Activated CD8-positive, alpha-beta memory T cell treated with anti-CD3 and anti-CD28 coated beads, Interleukin-2, amount 10 ng/mL, durations not matched to agents 7 days and 5 days (primary cell): ENCODE results near the gene DCST1. TPM values are rescaled to one million over a fixed set of nuclear protein-coding genes. Genes with fewer than 3 reads are reported as not detected.

ENCODE experiments used
- ATAC-seq: fragments of 150-1000 bp; cut with Tn5 transposase; one replicate; pipeline ENCODE4 v1.10.0; 2021; ENCODE audit warnings: moderate library complexity
- CTCF ChIA-PET: fragments of 350-600 bp; sonication (Branson Sonifier 250); formaldehyde crosslinking; loops from one replicate; lab custom pipeline; 2021; ENCODE audit warnings: antibody characterized with exemption; lab: Charles Lee
- DNase-seq: peaks from one replicate; pipeline ENCODE4 v3.0.0-alpha.2; 2020
- H3K27ac Mint-ChIP-seq: one replicate; pipeline ENCODE4 v1.8.0; 2021; ENCODE audit warnings: mild to moderate bottlenecking, mixed read lengths
- H3K27me3 Mint-ChIP-seq: one replicate; pipeline ENCODE4 v1.8.0; 2021; ENCODE audit warnings: mixed read lengths
- H3K36me3 Mint-ChIP-seq: one replicate; pipeline ENCODE4 v1.8.0; 2021; ENCODE audit warnings: mild to moderate bottlenecking, mixed read lengths
- H3K4me1 Mint-ChIP-seq: one replicate; pipeline ENCODE4 v1.8.0; 2021; ENCODE audit warnings: mixed read lengths
- H3K4me3 Mint-ChIP-seq: one replicate; pipeline ENCODE4 v1.8.0; 2021; ENCODE audit warnings: mild to moderate bottlenecking, moderate library complexity, mixed read lengths
- H3K9me3 Mint-ChIP-seq: one replicate; pipeline ENCODE4 v1.8.0; 2022; ENCODE audit warnings: low read depth, mixed read lengths
- total RNA-seq, 2 experiments: library from RNA; stranded (reverse); gene quantifications; one replicate each; pipeline ENCODE4 v1.2.3, GENCODE V29; 2021

The DCST1 gene
- total RNA-seq, 2 experiments from 2014 or later: not detected

DNA sequence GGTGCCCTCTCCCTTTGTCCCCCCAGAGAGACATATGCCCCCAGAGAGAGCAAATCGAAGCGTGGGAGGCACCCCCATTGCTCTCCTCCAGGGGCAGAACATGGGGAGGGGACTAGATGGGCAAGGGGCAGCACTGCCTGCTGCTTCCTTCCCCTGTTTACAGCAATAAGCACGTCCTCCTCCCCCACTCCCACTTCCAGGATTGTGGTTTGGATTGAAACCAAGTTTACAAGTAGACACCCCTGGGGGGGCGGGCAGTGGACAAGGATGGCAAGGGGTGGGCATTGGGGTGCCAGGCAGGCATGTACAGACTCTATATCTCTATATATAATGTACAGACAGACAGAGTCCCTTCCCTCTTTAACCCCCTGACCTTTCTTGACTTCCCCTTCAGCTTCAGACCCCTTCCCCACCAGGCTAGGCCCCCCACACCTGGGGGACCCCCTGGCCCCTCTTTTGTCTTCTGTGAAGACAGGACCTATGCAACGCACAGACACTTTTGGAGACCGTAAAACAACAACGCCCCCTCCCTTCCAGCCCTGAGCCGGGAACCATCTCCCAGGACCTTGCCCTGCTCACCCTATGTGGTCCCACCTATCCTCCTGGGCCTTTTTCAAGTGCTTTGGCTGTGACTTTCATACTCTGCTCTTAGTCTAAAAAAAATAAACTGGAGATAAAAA is 53.4 kb downstream of the DCST1 start:
- peaks cover 23% of the 10 kb centered on the region for H3K27me3 Mint-ChIP-seq
- CTCF ChIA-PET: interaction anchor here (1.0 to 5.5 kb wide), 12 partner anchors 9 to 107 kb away, joined by 3 to 319 read pairs (median 14); partner anchors contain the start of genes ADAM15, EFNA1, EFNA4 and KRTCAP2
- no peak for ATAC-seq
- H3K9me3 Mint-ChIP-seq: no peaks in the 10 kb centered on the region
- H3K36me3 Mint-ChIP-seq: no peaks in the 10 kb centered on the region
- H3K27ac Mint-ChIP-seq: no peak overlapping the region
- no peak overlapping the region for H3K4me3 Mint-ChIP-seq
- peaks cover 28% of the 10 kb centered on the region for H3K4me1 Mint-ChIP-seq
- no peak for DNase-seq

DNA sequence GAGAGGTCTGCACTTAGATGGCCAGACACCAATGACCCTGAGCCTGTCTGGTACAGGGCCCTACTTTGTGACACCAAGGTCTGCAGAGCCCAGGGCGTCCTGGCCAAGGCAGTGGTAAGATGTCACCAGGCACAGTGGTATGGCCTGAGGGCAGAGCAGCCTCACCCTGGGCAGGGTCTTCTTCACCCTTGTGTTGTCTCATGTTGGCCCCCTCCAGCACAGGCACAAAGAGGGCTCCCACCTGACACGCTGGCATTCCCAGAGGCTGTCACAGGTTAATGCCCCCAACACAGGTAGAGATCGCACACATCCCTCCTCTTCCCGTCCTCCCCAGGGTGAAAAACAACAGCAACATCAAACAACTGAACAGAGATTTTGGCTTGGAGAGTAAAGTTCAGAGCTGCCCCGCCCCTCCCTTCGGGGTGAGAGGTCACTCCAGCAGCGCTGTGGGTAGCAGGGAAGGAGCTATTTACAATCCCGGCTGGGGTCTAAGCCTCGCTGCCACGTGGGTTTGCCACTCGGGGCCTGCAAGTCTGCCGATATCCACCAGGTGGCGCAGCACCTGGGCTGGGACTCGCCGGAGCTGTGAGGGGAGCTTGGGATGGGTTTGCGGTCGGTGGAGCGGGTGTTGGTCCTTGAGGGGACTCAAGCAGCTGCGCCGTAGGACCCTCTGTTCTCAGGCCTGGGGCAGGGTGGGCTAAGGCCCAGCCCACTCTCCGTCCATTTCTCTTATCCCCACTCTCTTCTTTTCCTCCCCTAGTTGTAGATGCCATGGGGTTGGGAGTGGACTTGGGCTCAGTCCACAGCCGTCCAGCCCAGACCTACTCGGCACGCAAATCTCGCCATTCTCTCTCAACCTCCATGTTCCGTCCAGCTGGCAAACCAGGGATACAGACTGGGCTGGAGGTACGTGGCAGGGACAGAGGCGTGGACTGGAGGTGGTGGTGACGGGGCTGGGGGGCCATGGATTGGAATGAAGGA is 57.7 kb downstream of the DCST1 start:
- ATAC-seq (peak; percentile 80), DNase-seq (peak; percentile 84)
- Mint-ChIP-seq H3K27me3 (peaks cover 19% of the 10 kb centered on the region), H3K27ac (no peak overlapping the region), H3K4me3 (no peak overlapping the region), H3K36me3 (no peaks in the 10 kb centered on the region), H3K4me1 (peaks cover 6% of the 10 kb centered on the region), H3K9me3 (no peaks in the 10 kb centered on the region)
- CTCF ChIA-PET: interaction anchor here (0.6 to 6.8 kb wide), 48 partner anchors 8 to 749 kb away, joined by 3 to 295 read pairs (median 5); partner anchors contain the start of genes ADAM15, DPM3, EFNA3 and EFNA4

DNA sequence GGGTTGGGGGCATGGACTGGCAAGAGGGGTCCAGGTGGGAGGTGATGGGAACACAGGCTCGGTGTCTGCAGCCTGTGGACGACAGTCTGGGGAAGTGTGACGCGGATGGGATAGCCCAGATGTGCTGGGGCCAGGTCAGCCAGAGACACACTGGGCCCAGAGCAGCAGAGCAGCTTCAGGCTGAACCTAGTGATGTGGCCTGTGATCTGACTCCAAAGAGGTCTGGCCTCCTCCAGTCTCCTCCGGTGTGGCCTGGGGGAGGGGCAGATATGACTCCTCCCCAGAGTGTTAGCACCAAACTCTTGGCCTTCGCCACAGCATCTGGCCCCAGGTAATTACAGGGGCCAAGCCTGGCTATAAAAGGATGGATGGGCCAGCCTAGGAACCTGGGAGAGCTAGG is 58.5 kb downstream of the DCST1 start:
- Mint-ChIP-seq H3K4me3 (no peak overlapping the region), H3K27ac (no peak overlapping the region)
- CTCF ChIA-PET: interaction anchor here (0.6 to 6.8 kb wide), 34 partner anchors 7 to 748 kb away, joined by 3 to 295 read pairs (median 5); partner anchors contain the start of genes ADAM15, EFNA3, EFNA4 and KRTCAP2

DNA sequence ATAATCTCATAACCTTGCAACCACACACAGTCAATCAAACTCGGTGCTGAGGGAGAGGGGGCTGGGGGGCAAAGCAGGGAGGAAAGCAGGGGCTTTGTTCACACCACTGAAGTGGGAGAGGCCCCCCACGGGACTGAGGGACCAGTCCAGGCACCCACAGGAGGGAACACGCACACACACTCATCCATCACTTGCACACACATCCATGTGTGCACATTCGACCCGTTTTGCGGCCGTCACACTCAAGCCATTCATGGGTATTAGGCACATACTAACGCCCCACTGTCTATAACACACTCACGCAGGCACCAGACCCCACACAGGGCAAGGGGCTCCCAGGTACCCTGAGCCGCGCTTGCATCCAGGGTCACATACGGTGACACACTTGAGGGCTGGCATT is 59.0 kb downstream of the DCST1 start:
- CTCF ChIA-PET: interaction anchor here (1.8 to 6.8 kb wide), 4 partner anchors 22 to 77 kb away, joined by 11 to 295 read pairs (median 22); partner anchors contain the start of genes EFNA4, KRTCAP2, SLC50A1 and TRIM46

More for the DNA sequence above, 58.5 kb downstream of the DCST1 start:
- Mint-ChIP-seq H3K9me3 (no peaks in the 10 kb centered on the region), H3K27me3 (peaks cover 20% of the 10 kb centered on the region), H3K4me1 (peaks cover 6% of the 10 kb centered on the region), H3K36me3 (no peaks in the 10 kb centered on the region)
- DNase-seq (no peak), ATAC-seq (no peak)

DNA sequence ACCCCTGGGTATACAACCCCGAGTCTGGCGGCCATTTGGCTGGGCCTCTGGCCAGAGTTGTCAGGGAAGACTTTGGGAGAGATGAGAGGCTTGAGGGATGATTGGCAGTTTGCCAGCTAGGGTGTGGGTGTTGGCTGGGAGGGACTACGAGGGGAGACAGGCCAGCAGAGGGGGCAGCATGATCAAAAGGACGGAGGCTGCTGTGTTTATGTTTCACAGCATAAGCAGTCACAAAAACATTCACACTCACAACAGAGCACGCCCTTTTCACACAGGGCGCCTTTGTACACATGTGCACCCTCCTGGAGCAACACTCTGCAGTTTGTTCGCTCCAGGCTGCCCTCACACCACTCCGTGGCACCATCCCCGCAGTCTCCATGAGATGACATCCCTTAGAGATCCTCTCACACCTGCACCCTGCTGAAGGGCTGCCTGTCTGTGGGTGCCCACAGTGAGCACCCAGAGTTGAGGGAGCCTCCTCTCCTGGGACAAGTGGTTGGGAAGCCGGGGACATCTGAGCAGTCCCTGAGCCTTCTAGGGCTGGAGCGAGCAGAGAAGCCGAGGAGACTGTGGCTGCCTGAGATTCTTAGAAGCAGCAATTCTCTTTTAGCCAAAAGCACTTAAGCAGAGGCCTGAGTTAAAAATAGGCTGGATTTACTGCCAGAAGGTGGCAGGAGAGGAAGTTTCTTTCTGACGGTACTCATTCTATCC is 60.4 kb downstream of the DCST1 start:
- ATAC-seq (no peak), DNase-seq (no peak)
- Mint-ChIP-seq H3K4me3 (no peak overlapping the region), H3K9me3 (no peaks in the 10 kb centered on the region), H3K27ac (no peak overlapping the region), H3K4me1 (peaks cover 6% of the 10 kb centered on the region), H3K27me3 (peaks cover 20% of the 10 kb centered on the region), H3K36me3 (no peaks in the 10 kb centered on the region)
- CTCF ChIA-PET: interaction anchor here (6.8 kb wide), 2 partner anchors 74 to 76 kb away, joined by 63 to 295 read pairs; partner anchors contain the start of genes KRTCAP2 and TRIM46

More for the DNA sequence above, 59.0 kb downstream of the DCST1 start:
- no peak for DNase-seq
- Mint-ChIP-seq H3K27ac (no peak overlapping the region), H3K9me3 (no peaks in the 10 kb centered on the region), H3K4me1 (peaks cover 6% of the 10 kb centered on the region), H3K4me3 (no peak overlapping the region), H3K36me3 (no peaks in the 10 kb centered on the region), H3K27me3 (peaks cover 20% of the 10 kb centered on the region)
- no peak for ATAC-seq

DNA sequence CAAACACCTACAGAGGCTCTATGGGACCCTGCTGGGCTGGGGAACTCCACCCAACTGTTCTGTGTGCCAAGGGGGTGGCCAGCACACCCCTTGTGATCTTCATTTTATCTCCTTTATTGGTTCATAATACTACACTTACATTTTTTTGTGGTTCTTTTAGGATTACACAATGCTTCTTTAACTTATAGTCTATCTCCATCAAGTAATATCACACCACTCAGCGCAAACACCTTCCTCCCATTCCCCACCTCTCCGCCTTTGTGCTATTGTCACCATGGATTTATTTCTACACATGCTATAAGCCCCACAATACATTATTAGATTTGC is 61.0 kb downstream of the DCST1 start:
- Mint-ChIP-seq H3K27ac (no peak overlapping the region), H3K36me3 (no peaks in the 10 kb centered on the region), H3K9me3 (no peaks in the 10 kb centered on the region), H3K4me1 (peaks cover 6% of the 10 kb centered on the region), H3K4me3 (no peak overlapping the region), H3K27me3 (peaks cover 20% of the 10 kb centered on the region)
- no peak for ATAC-seq
- DNase-seq: no peak
- CTCF ChIA-PET: interaction anchor here (1.7 to 6.8 kb wide), 2 partner anchors 9 to 73 kb away, joined by 11 to 63 read pairs; no protein-coding TSS in a partner anchor

DNA sequence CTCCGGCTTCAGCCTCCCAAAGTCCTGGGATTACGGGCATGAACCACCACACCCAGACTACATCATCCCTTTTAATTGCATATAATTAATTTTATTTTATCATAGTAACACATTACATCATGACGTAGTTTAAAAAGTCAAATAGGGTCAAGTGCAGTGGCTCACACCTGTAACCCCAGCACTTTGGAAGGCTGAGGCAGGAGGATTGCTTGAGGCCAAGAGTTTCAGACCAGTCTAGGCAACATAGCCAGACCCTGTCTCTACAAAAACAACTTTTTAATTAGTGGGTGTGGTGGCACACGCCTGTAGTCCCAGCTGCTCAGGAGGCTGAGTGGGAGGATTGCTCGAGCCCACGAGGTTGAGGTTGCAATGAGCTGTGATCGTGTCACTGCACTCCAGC is 65.7 kb downstream of the DCST1 start:
- CTCF ChIA-PET: interaction anchor here (0.6 to 6.8 kb wide), 4 partner anchors 8 to 74 kb away, joined by 3 to 63 read pairs (median 4); partner anchors contain the start of gene KRTCAP2
- ATAC-seq: no peak
- no peak overlapping the region for H3K27ac Mint-ChIP-seq
- H3K4me3 Mint-ChIP-seq: no peak overlapping the region
- DNase-seq: no peak
- H3K36me3 Mint-ChIP-seq: no peaks in the 10 kb centered on the region
- peaks cover 20% of the 10 kb centered on the region for H3K27me3 Mint-ChIP-seq
- no peaks in the 10 kb centered on the region for H3K9me3 Mint-ChIP-seq
- no peaks in the 10 kb centered on the region for H3K4me1 Mint-ChIP-seq

Other genes with a start within 250 kb of the DCST1 start
- under 1 TPM in 1 of 2 experiments, not detected in 1; 0.02 TPM for gene KCNN3, start 163.5 kb upstream of the DCST1 start, total RNA-seq
- gene PMVK, start 97.1 kb upstream of the DCST1 start, total RNA-seq: 10 to 100 TPM; 43.6 to 46.8 TPM
- 10 to 100 TPM; 52.6 to 61.5 TPM for gene PBXIP1, start 77.7 kb upstream of the DCST1 start, total RNA-seq
- 10 to 100 TPM; 44.0 to 47.9 TPM for gene PYGO2, start 72.0 kb upstream of the DCST1 start, total RNA-seq
- 10 to 100 TPM; 48.0 to 57.4 TPM for gene SHC1, start 63.1 kb upstream of the DCST1 start, total RNA-seq
- gene CKS1B, start 59.1 kb upstream of the DCST1 start, total RNA-seq: 100 to 1,000 TPM; 149 to 155 TPM
- gene FLAD1, start 50.5 kb upstream of the DCST1 start, total RNA-seq: 10 to 100 TPM; 48.2 to 63.7 TPM
- 1 to 10 TPM in 1 of 2 experiments, under 1 TPM in 1; 0.91 to 1.2 TPM for gene LENEP, start 40.2 kb upstream of the DCST1 start, total RNA-seq
- gene ZBTB7B, start 31.0 kb upstream of the DCST1 start, total RNA-seq: 10 to 100 TPM; 58.1 to 74.8 TPM
- gene DCST2, start within 50 bp of the DCST1 start, total RNA-seq: under 1 TPM; 0.09 to 0.29 TPM
- gene ADAM15, start 17.5 kb downstream of the DCST1 start, total RNA-seq: 10 to 100 TPM; 41.7 to 47.5 TPM
- 1 to 10 TPM; 3.8 to 5.3 TPM for gene EFNA4, start 29.9 kb downstream of the DCST1 start, total RNA-seq
- gene EFNA3, start 45.0 kb downstream of the DCST1 start, total RNA-seq: 1 to 10 TPM; 1.9 to 2.8 TPM
- gene EFNA1, start 94.1 kb downstream of the DCST1 start, total RNA-seq: not detected
- gene SLC50A1, start 102.0 kb downstream of the DCST1 start, total RNA-seq: 10 to 100 TPM; 39.8 to 41.2 TPM
- gene DPM3, start 106.7 kb downstream of the DCST1 start, total RNA-seq: 10 to 100 TPM; 54.2 to 57.0 TPM
- gene KRTCAP2, start 139.5 kb downstream of the DCST1 start, total RNA-seq: 100 to 1,000 TPM; 166 to 177 TPM
- 10 to 100 TPM; 11.2 to 16.1 TPM for gene TRIM46, start 140.0 kb downstream of the DCST1 start, total RNA-seq
- 10 to 100 TPM; 14.3 to 23.5 TPM for gene THBS3, start 174.1 kb downstream of the DCST1 start, total RNA-seq
- 10 to 100 TPM; 39.0 to 48.6 TPM for gene MTX1, start 174.9 kb downstream of the DCST1 start, total RNA-seq
- gene ENTREP3, start 221.7 kb downstream of the DCST1 start, total RNA-seq: 10 to 100 TPM; 30.7 to 32.3 TPM
- gene SCAMP3, start 228.5 kb downstream of the DCST1 start, total RNA-seq: 100 to 1,000 TPM in 1 of 2 experiments, 10 to 100 TPM in 1; 82.0 to 108 TPM
- gene CLK2, start 239.7 kb downstream of the DCST1 start, total RNA-seq: 100 to 1,000 TPM in 1 of 2 experiments, 10 to 100 TPM in 1; 94.8 to 108 TPM
- gene HCN3, start 243.6 kb downstream of the DCST1 start, total RNA-seq: 1 to 10 TPM; 5.4 to 6.1 TPM